Tibial artery (tissue), 4 donors: Measurements from ENCODE around the gene SNX18.
A peak's percentile ranks its signal among the peaks of the same experiment; 100 is the strongest.

Experiments
- DNase-seq, 2 donors: peaks; one replicate each; pipeline ENCODE4 v3.0.0-alpha.2; 2019
- H3K27ac ChIP-seq, 2 donors: fragments of 200-600 bp; sonication (generic) in 1 of 2; 1 replicate in 1 of 2; 2 replicates in 1 of 2; pipeline ENCODE4 v1.5.1; 2018 to 2019; ENCODE audit warnings: mild to moderate bottlenecking in 1 of 2
- H3K27me3 ChIP-seq, 2 donors: fragments of 200-600 bp; sonication (generic) in 1 of 2; one replicate each; pipeline versions ENCODE4 v1.5.1 to v1.6.0; 2016 to 2019
- H3K36me3 ChIP-seq, 3 donors: fragments of 200-600 bp; sonication (generic) in 2 of 3; one replicate each; pipeline ENCODE4 v1.5.1; 2016 to 2019; ENCODE audit warnings: mild to moderate bottlenecking in 2 of 3
- H3K4me1 ChIP-seq, 4 donors: fragments of 200-600 bp; sonication (generic) in 2 of 4; 1 replicate in 3 of 4; 2 replicates in 1 of 4; pipeline ENCODE4 v1.5.1; 2016 to 2019
- H3K4me3 ChIP-seq, 2 donors: fragments of 200-600 bp; sonication (generic) in 1 of 2; 1 replicate in 1 of 2; 2 replicates in 1 of 2; pipeline ENCODE4 v1.5.1; 2018 to 2019; ENCODE audit warnings: mild to moderate bottlenecking in 2 of 2
- H3K9me3 ChIP-seq, 3 donors: fragments of 200-600 bp; sonication (generic) in 1 of 3; one replicate each; pipeline ENCODE4 v1.5.1; 2016 to 2019
- intact Hi-C: fragments of 100-400 bp; cut with DNase I; formaldehyde crosslinking; loops from one replicate; pipeline ENCODE4 v1.15.0; 2023; ENCODE audit warnings: low total_unique reads
- TF ChIP-seq, protein P1 (sequence below), 2 experiments: fragments of 200-600 bp in 1 of 2; fragments of 450-650 bp in 1 of 2; IDR thresholded peaks; one replicate each; pipeline ENCODE4 v1.5.1; 2017 to 2019; ENCODE audit warnings: antibody characterized with exemption in 2 of 2, mild to moderate bottlenecking in 1 of 2, moderate library complexity in 1 of 2

The SNX18 gene

DNA sequence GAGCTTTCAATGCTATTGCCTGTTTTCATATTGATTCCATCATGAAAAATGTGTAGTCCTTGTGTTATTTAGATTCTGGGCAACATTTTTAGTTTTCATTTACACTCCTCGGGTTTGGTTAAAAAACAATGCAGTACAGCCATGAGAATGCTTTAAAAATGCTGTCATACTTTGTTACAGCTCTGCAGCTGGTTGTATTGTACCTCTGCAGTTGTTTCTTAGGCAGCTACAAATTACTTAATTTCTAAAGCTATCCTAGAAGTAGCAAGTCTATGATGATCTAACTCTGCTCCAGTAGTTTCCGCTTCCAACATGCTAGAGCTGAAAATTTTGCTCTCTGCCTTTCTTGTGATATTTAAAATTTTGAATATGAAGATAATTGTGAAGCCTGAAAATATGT, 20.2 kb downstream of the SNX18 start:
- DNase-seq = no peak
- H3K4me3 ChIP-seq = peak overlapping the region; percentile 1 to 7

DNA sequence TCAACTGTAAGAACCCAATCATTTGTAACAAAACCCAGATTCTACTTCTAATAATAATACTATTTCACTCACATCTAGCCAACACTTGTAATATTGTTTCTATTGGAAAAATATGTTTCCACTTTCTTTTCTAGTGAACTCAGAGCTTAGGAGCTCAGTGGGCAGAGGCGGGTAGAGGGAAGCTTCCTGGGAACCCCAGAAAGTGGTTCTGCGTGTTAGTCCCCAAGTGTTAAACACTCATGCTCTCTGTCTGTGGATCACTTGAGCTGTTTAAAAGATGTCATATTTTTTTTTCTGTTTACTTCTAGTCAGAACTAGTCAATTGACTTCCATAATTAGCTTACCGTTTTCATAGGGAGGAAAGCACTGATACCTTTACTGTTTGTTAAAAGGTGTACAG, 20.6 kb downstream of the SNX18 start:
- peak overlapping the region in 1 of 2 donors; percentile 57 for H3K27ac ChIP-seq
- peaks cover 0 to 97% (median 48%) of the 10 kb centered on the region in 4 donors for H3K4me1 ChIP-seq
- no peak for DNase-seq
- H3K36me3 ChIP-seq = no peaks in the 10 kb centered on the region
- no peaks in the 10 kb centered on the region for H3K9me3 ChIP-seq
- TF ChIP-seq, protein P1, sequence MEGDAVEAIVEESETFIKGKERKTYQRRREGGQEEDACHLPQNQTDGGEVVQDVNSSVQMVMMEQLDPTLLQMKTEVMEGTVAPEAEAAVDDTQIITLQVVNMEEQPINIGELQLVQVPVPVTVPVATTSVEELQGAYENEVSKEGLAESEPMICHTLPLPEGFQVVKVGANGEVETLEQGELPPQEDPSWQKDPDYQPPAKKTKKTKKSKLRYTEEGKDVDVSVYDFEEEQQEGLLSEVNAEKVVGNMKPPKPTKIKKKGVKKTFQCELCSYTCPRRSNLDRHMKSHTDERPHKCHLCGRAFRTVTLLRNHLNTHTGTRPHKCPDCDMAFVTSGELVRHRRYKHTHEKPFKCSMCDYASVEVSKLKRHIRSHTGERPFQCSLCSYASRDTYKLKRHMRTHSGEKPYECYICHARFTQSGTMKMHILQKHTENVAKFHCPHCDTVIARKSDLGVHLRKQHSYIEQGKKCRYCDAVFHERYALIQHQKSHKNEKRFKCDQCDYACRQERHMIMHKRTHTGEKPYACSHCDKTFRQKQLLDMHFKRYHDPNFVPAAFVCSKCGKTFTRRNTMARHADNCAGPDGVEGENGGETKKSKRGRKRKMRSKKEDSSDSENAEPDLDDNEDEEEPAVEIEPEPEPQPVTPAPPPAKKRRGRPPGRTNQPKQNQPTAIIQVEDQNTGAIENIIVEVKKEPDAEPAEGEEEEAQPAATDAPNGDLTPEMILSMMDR (IDR thresholded peaks at IDR 0.05) = no peak
- H3K4me3 ChIP-seq = no peak overlapping the region
- H3K27me3 ChIP-seq = no peaks in the 10 kb centered on the region
- intact Hi-C loops = no loop called here

More for the DNA sequence above, 20.2 kb downstream of the SNX18 start:
- peak overlapping the region; percentile 57 for H3K27ac ChIP-seq
- TF ChIP-seq, protein P1 (IDR thresholded peaks at IDR 0.05) = no peak
- no peaks in the 10 kb centered on the region for H3K9me3 ChIP-seq
- no peaks in the 10 kb centered on the region for H3K27me3 ChIP-seq
- intact Hi-C loops = no loop called here
- H3K36me3 ChIP-seq = no peaks in the 10 kb centered on the region
- peaks cover 0 to 97% (median 50%) of the 10 kb centered on the region in 4 donors for H3K4me1 ChIP-seq

DNA sequence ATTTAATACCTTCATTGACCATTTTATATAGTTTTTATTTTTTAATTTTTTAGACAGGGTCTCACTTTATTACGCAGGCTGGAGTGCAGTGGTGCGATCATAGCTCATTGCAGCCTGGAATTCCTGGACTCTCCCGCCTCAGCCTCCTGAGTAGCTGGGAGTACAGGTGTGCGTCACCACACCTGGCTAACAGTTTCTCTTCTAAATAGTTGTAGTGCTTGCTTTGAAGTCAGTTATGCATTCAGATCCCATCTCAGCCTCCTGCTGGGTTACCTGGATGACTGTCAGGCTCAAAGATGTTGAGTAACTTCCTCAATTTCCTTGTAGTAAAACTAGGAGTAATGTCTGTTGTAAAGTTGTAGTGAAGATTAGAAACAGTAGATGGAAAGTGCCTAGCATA, 21.4 kb downstream of the SNX18 start:
- Histone ChIP-seq H3K4me1 (peaks cover 0 to 97% (median 41%) of the 10 kb centered on the region in 4 donors), H3K36me3 (no peaks in the 10 kb centered on the region), H3K27me3 (no peaks in the 10 kb centered on the region), H3K9me3 (no peaks in the 10 kb centered on the region), H3K27ac (peak overlapping the region in 1 of 2 donors; percentile 57), H3K4me3 (no peak overlapping the region)
- intact Hi-C loops = no loop called here
- no peak for DNase-seq
- TF ChIP-seq, protein P1 (IDR thresholded peaks at IDR 0.05) = no peak

DNA sequence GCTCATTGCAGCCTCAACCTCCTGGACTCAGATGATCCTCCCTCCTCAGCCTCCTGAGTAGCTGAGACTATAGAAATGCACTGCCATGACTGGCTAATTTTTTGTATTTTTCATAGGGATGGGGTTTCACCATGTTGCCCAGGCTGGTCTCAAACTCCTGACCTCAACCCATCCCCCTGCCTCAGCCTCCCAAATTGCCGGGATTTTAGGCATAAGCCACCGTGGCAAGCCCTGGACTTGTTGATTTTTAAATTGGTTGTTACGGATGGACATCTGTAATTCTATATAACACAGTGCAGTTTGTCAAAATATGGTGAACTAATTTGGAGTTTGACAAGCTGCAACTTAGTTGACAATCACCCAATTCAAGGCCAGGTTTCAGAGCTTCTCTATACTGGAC, 22.7 kb downstream of the SNX18 start:
- Histone ChIP-seq H3K27me3 (no peaks in the 10 kb centered on the region), H3K27ac (no peak overlapping the region), H3K9me3 (no peaks in the 10 kb centered on the region), H3K4me1 (peaks cover 0 to 95% (median 33%) of the 10 kb centered on the region in 4 donors), H3K4me3 (no peak overlapping the region), H3K36me3 (no peaks in the 10 kb centered on the region)
- DNase-seq = no peak
- TF ChIP-seq, protein P1 (IDR thresholded peaks at IDR 0.05) = no peak
- intact Hi-C loops = no loop called here

DNA sequence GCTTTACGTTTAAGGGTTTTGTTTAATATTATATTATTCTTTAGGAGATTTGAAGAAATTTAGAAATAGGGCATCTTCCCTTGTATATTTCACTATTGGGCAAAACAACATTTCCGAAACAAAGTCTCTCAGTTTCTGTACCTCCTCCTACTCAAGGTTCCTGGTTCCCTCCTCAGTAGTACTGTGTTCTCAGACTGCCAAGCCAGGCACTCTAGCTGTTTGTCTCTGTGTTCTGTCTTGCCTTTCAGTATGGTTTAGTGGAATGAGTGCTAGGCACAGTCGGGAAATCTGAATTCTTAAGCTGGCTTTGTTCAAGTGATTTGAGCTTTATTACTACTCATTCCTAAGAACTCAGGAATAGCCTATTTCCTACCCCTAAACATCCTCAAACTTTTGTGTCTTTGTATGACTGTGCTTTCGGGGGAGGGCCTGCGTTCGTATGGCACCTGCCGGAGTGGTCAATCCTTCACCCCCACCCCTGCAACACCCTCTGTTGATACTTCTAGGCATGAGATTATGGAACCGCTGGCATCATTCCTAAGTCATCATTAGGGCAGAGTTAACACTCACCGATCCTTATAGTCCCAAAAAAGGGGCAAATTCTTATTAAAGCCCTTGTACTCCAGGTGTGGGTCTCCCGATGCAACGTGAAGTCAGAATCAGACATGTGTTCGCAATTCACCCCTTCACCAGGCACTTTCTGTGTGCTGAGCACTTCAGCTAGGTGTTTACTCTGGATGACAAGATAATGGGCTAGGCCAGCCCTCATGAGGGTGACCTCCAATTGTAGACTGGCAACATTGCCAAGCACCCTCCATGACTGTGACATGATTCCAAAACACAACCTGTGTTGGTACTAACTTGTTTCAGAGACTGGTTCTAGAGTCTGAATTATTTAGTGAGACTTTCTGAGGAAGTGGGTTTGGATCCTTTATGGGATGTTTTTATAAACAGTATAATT, 24.5 kb downstream of the SNX18 start:
- Histone ChIP-seq H3K27ac (peak overlapping the region; percentile 51 to 64), H3K4me3 (peak overlapping the region in 1 of 2 donors; percentile 8), H3K4me1 (peaks cover 0 to 97% (median 26%) of the 10 kb centered on the region in 4 donors), H3K27me3 (no peaks in the 10 kb centered on the region), H3K9me3 (no peaks in the 10 kb centered on the region), H3K36me3 (no peaks in the 10 kb centered on the region)
- no peak for DNase-seq
- TF ChIP-seq, protein P1 (IDR thresholded peaks at IDR 0.05) = no peak
- intact Hi-C loops = no loop called here
